ENCODE data around the gene IL36RN. TPM values are rescaled to one million over a fixed set of nuclear protein-coding genes. Genes with fewer than 3 reads are reported as not detected.

The IL36RN gene
- polyA plus RNA-seq, 1 of the 3 experiments (the other 2 are of a cell fraction): not detected

DNA sequence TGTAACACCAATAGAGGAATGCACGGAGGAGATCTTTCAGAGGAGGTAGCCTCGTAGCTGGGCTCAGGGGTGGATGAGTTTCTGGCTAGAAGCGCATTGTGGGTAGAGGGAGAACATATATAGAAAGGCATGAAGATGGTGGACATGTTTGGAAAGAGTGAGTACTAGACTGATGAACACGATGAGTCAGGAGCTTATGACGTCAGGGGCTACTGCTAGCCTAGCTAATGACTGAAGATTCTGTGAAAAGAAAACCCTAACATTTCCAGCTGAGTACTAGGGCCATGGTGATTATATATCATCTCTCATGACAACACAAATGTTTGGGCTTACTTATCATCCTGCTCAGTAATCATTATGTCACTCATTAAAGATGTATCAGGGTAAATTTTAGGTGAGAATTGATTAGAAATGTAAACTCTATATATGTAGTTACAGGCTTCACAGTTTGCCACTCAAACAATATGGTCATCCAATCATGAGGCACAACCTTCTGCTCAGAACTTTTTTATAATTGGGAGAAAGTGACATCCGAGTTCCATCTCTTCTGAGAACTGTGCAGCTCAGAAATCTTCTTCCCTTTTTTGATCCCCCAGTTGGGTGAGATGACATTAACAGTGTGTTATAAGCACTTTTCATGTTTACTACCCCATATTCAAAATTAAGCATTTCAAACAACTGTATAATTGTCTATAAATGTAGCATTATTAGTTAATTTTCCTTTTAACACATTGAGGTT, 46.2 kb downstream of the IL36RN start:
- no peaks in the 10 kb centered on the region for H3K9me3 ChIP-seq
- H2AFZ ChIP-seq (ENCODE audit: low read depth): no peak overlapping the region
- CTCF ChIA-PET: interaction anchor here (0.8 to 1.9 kb wide), 2 partner anchors 33 to 285 kb away, joined by 3 to 8 read pairs; no protein-coding TSS in a partner anchor
- no peaks in the 10 kb centered on the region for H3K9me2 ChIP-seq
- no peak overlapping the region for H3K9ac ChIP-seq
- H3K4me1 ChIP-seq (ENCODE audit: control insufficient read depth in 1 of 2, insufficient read depth in 2 of 2, low read depth in 1 of 2, low read length in 1 of 2): no peaks in the 10 kb centered on the region
- 12% methylated on average over 6 of the region's 6 CpGs for WGBS (ENCODE audit: low lambda C conversion rate)
- no peaks in the 10 kb centered on the region for H4K20me1 ChIP-seq (ENCODE audit: insufficient read depth)
- H3K4me2 ChIP-seq: no peak overlapping the region
- TF ChIP-seq, protein P1, sequence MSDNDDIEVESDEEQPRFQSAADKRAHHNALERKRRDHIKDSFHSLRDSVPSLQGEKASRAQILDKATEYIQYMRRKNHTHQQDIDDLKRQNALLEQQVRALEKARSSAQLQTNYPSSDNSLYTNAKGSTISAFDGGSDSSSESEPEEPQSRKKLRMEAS (IDR thresholded peaks at IDR 0.05; ENCODE audit: low read depth): no peak
- no peak for TF ChIP-seq FOXJ3 (CRISPR knock-in tag; IDR thresholded peaks at IDR 0.05)
- TF ChIP-seq NFIC (IDR thresholded peaks at IDR 0.05; ENCODE audit: borderline replicate concordance): no peak
- no peak for TF ChIP-seq TEAD4 (IDR thresholded peaks at IDR 0.05; ENCODE audit: borderline replicate concordance, insufficient read depth)
- no peak for TF ChIP-seq RCOR1 (IDR thresholded peaks at IDR 0.05; ENCODE audit: low read length)
- TF ChIP-seq, protein P2, sequence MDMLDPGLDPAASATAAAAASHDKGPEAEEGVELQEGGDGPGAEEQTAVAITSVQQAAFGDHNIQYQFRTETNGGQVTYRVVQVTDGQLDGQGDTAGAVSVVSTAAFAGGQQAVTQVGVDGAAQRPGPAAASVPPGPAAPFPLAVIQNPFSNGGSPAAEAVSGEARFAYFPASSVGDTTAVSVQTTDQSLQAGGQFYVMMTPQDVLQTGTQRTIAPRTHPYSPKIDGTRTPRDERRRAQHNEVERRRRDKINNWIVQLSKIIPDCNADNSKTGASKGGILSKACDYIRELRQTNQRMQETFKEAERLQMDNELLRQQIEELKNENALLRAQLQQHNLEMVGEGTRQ (IDR thresholded peaks at IDR 0.05; ENCODE audit: borderline replicate concordance, low read depth, low read length): no peak
- no peak for TF ChIP-seq JUND (IDR thresholded peaks at IDR 0.05)
- TF ChIP-seq GABPA (IDR thresholded peaks at IDR 0.05; ENCODE audit: low read depth): no peak
- no peak for TF ChIP-seq SIN3A (IDR thresholded peaks at IDR 0.05; ENCODE audit: borderline replicate concordance, low read depth, low read length)
- TF ChIP-seq, protein P3, sequence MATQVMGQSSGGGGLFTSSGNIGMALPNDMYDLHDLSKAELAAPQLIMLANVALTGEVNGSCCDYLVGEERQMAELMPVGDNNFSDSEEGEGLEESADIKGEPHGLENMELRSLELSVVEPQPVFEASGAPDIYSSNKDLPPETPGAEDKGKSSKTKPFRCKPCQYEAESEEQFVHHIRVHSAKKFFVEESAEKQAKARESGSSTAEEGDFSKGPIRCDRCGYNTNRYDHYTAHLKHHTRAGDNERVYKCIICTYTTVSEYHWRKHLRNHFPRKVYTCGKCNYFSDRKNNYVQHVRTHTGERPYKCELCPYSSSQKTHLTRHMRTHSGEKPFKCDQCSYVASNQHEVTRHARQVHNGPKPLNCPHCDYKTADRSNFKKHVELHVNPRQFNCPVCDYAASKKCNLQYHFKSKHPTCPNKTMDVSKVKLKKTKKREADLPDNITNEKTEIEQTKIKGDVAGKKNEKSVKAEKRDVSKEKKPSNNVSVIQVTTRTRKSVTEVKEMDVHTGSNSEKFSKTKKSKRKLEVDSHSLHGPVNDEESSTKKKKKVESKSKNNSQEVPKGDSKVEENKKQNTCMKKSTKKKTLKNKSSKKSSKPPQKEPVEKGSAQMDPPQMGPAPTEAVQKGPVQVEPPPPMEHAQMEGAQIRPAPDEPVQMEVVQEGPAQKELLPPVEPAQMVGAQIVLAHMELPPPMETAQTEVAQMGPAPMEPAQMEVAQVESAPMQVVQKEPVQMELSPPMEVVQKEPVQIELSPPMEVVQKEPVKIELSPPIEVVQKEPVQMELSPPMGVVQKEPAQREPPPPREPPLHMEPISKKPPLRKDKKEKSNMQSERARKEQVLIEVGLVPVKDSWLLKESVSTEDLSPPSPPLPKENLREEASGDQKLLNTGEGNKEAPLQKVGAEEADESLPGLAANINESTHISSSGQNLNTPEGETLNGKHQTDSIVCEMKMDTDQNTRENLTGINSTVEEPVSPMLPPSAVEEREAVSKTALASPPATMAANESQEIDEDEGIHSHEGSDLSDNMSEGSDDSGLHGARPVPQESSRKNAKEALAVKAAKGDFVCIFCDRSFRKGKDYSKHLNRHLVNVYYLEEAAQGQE (IDR thresholded peaks at IDR 0.05; ENCODE audit: low read depth, low read length): no peak
- TF ChIP-seq RAD21 (IDR thresholded peaks at IDR 0.05; ENCODE audit: low read length): no peak
- TF ChIP-seq, protein P4, sequence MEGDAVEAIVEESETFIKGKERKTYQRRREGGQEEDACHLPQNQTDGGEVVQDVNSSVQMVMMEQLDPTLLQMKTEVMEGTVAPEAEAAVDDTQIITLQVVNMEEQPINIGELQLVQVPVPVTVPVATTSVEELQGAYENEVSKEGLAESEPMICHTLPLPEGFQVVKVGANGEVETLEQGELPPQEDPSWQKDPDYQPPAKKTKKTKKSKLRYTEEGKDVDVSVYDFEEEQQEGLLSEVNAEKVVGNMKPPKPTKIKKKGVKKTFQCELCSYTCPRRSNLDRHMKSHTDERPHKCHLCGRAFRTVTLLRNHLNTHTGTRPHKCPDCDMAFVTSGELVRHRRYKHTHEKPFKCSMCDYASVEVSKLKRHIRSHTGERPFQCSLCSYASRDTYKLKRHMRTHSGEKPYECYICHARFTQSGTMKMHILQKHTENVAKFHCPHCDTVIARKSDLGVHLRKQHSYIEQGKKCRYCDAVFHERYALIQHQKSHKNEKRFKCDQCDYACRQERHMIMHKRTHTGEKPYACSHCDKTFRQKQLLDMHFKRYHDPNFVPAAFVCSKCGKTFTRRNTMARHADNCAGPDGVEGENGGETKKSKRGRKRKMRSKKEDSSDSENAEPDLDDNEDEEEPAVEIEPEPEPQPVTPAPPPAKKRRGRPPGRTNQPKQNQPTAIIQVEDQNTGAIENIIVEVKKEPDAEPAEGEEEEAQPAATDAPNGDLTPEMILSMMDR (IDR thresholded peaks at IDR 0.05): no peak
- TF ChIP-seq, protein P5, sequence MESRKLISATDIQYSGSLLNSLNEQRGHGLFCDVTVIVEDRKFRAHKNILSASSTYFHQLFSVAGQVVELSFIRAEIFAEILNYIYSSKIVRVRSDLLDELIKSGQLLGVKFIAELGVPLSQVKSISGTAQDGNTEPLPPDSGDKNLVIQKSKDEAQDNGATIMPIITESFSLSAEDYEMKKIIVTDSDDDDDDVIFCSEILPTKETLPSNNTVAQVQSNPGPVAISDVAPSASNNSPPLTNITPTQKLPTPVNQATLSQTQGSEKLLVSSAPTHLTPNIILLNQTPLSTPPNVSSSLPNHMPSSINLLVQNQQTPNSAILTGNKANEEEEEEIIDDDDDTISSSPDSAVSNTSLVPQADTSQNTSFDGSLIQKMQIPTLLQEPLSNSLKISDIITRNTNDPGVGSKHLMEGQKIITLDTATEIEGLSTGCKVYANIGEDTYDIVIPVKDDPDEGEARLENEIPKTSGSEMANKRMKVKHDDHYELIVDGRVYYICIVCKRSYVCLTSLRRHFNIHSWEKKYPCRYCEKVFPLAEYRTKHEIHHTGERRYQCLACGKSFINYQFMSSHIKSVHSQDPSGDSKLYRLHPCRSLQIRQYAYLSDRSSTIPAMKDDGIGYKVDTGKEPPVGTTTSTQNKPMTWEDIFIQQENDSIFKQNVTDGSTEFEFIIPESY (IDR thresholded peaks at IDR 0.05; ENCODE audit: borderline replicate concordance, low read depth): no peak
- TF ChIP-seq MXI1 (IDR thresholded peaks at IDR 0.05; ENCODE audit: low read depth, low read length): no peak
- no peak for TF ChIP-seq RXRA (IDR thresholded peaks at IDR 0.05; ENCODE audit: borderline replicate concordance, low read depth)
- no peak for TF ChIP-seq NRF1 (IDR thresholded peaks at IDR 0.05; ENCODE audit: low read depth, low read length)
- no peak for TF ChIP-seq POLR2AphosphoS5 (IDR thresholded peaks at IDR 0.05; ENCODE audit: low read depth, low read length)
- POLR2A ChIA-PET: no interaction called here
- no peaks in the 10 kb centered on the region for H3K36me3 ChIP-seq (replicated peaks in 1 of 2; ENCODE audit: control insufficient read depth in 1 of 2, insufficient read depth in 2 of 2, low read length in 1 of 2)
- no peaks in the 10 kb centered on the region for H3F3A ChIP-seq (replicated peaks; ENCODE audit: insufficient read depth)
- no peak overlapping the region for H3K4me3 ChIP-seq (ENCODE audit: low read depth in 2 of 2, low read length in 1 of 2)
- no peaks in the 10 kb centered on the region for H3K79me2 ChIP-seq (ENCODE audit: insufficient read depth)
- H3K27ac ChIP-seq (ENCODE audit: low read depth in 2 of 2, low read length in 1 of 2): no peak overlapping the region
- no peaks in the 10 kb centered on the region for H3K27me3 ChIP-seq (ENCODE audit: insufficient read depth)
- no peak for DNase-seq

All from SK-N-SH (cell line).